B cell (primary cell): Measurements from ENCODE around the gene NFASC.

Experiments used
- CTCF ChIP-seq: fragments of 200-600 bp; IDR thresholded peaks from one replicate; pipeline ENCODE4 v1.8.0; 2022; ENCODE audit warnings: antibody characterized with exemption, mild to moderate bottlenecking
- EZH2 ChIP-seq: IDR thresholded peaks from 2 replicates; pipeline ENCODE4 v1.6.1; 2012; ENCODE audit warnings: borderline replicate concordance, low read depth, mild to moderate bottlenecking, moderate library complexity, low read length; ENCODE audit not compliant: insufficient read depth, poor library complexity, severe bottlenecking

GRCh38 chr1:205041998-205042910, 171.6 kb downstream of the NFASC start:
- TF ChIP-seq CTCF, result no peak
- no peak for TF ChIP-seq EZH2
